Measurements from ENCODE around the gene PGM5. TPM values are rescaled to one million over a fixed set of nuclear protein-coding genes. Genes with fewer than 3 reads are reported as not detected.
"Not testable (repeated sequence)": the region's sequence is repeated elsewhere in the genome, so short reads cannot be mapped to it uniquely, and the experiment has no call there.

Gene PGM5
- total RNA-seq, 1 donor: 0.36 TPM

DNA sequence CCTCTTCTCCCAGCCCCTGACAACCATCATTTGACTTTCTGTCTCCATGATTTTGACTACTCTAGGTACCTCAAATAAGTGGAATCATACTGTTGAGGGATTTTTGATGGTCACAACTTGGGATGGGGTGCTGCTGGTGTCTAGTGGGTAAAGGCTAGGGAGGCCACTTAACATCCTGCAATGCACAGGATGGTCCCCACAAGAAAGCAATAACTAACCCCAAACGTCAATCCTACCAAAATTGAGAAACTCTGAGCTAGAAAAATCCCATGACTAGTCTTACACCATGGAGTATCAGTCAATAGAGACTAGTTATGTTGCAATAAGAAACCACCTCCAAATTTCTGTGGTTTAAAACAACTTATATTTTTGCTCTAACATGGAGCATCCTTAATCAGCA lies 24.3 kb upstream of the PGM5 start:
- H2AFZ ChIP-seq (ENCODE audit: low read length); H3K36me3 ChIP-seq (ENCODE audit: insufficient read depth, low read length); H3K4me1 ChIP-seq (ENCODE audit: insufficient read depth, low read length); H4K20me1 ChIP-seq (ENCODE audit: insufficient read depth, low read length); H3K27me3 ChIP-seq (ENCODE audit: insufficient read depth, low read length); H3K27ac ChIP-seq (ENCODE audit: low read depth, low read length); DNase-seq (ENCODE audit: insufficient read length, low spot score, missing footprints); H3K79me2 ChIP-seq (ENCODE audit: insufficient read depth, low read length); H3K9me3 ChIP-seq (ENCODE audit: low read depth, low read length); H3K4me2 ChIP-seq (ENCODE audit: insufficient read depth, low read length); H3K4me3 ChIP-seq (ENCODE audit: insufficient read depth, low read length): not testable (repeated sequence)

DNA sequence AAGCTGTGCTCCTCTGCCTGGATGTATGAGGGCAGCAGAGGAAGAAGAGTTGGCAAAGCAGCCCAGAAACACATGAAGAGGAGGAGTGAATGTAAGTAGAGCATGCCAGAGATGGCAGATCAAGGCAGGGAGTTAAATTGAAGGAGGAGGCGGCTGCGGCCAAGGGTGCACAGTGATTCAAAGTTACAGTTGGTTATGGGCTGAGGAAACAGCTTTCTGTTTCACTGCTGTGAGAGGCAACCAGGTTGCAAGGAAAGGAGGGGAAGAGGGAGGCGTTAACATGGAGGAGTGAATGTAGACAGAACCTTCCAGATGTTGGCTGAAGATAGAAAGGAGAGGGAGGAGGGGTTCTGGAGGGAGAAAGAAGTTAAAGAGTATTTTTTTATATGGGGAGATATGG lies 20.5 kb upstream of the PGM5 start:
- H3K27ac ChIP-seq (ENCODE audit: low read depth, low read length); H3K4me1 ChIP-seq (ENCODE audit: insufficient read depth, low read length); H3K9me3 ChIP-seq (ENCODE audit: low read depth, low read length); H3K4me2 ChIP-seq (ENCODE audit: insufficient read depth, low read length); H2AFZ ChIP-seq (ENCODE audit: low read length); H3K79me2 ChIP-seq (ENCODE audit: insufficient read depth, low read length); H3K27me3 ChIP-seq (ENCODE audit: insufficient read depth, low read length); H4K20me1 ChIP-seq (ENCODE audit: insufficient read depth, low read length); H3K4me3 ChIP-seq (ENCODE audit: insufficient read depth, low read length); H3K36me3 ChIP-seq (ENCODE audit: insufficient read depth, low read length); DNase-seq (ENCODE audit: insufficient read length, low spot score, missing footprints): not testable (repeated sequence)

DNA sequence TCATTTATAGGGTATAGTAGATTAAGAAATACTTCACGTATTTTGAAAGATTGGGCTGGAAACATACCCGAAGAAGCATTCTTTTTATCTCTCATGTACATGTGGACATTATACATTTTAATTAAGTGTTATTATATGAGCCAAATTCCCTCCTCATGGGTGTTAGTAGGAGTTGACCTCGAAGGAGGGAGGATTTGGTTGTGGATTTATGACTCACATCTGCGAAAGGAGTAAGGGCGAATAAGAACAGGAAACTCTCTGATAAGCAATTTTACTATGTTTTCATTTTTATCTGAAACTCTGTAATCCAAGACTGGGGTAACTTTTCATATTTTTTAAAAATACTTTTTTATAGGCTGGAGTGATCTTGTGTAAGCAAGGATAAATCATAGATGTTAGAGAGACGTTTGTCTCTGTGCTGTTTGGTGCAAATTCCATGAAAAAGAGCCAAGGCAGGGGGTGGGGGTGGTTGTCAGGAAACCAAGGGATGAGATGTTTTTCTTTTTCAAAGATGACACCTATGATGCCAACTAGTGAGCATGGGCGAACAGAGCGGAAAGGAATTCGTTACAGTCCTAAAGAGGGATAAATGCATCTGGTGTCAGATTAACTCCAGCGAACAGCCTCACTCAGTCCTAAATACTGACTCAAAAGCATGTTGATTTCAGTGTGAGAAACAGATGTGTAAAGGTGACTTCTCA lies 19.6 kb upstream of the PGM5 start:
- not testable (repeated sequence) for H4K20me1 ChIP-seq (ENCODE audit: insufficient read depth, low read length); H3K79me2 ChIP-seq (ENCODE audit: insufficient read depth, low read length); H3K27ac ChIP-seq (ENCODE audit: low read depth, low read length); H3K4me3 ChIP-seq (ENCODE audit: insufficient read depth, low read length); H3K4me1 ChIP-seq (ENCODE audit: insufficient read depth, low read length); H3K9me3 ChIP-seq (ENCODE audit: low read depth, low read length); H3K27me3 ChIP-seq (ENCODE audit: insufficient read depth, low read length); H3K36me3 ChIP-seq (ENCODE audit: insufficient read depth, low read length); H2AFZ ChIP-seq (ENCODE audit: low read length); DNase-seq (ENCODE audit: insufficient read length, low spot score, missing footprints); H3K4me2 ChIP-seq (ENCODE audit: insufficient read depth, low read length)

DNA sequence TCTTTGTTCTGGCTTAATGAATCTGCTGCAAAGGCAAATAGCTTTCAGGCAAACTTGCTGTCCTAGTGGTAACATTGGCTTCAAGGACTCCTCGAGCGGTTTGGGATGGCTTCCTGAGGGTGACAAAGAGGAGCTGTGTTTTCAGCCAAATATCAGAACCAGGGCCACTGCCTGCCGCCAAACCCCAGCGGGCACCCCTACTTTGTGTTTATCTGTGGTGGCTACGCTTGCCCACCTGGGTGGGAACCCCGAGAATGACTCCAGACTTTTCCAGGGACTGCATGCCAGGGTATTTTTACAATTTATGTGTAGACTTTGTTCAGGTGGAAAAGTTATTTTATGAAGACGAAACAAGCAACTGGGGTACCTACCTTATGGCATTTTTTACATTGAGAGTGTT lies 18.4 kb upstream of the PGM5 start:
- not testable (repeated sequence) for H2AFZ ChIP-seq (ENCODE audit: low read length); H3K27ac ChIP-seq (ENCODE audit: low read depth, low read length); DNase-seq (ENCODE audit: insufficient read length, low spot score, missing footprints); H3K4me3 ChIP-seq (ENCODE audit: insufficient read depth, low read length); H3K4me2 ChIP-seq (ENCODE audit: insufficient read depth, low read length); H4K20me1 ChIP-seq (ENCODE audit: insufficient read depth, low read length); H3K79me2 ChIP-seq (ENCODE audit: insufficient read depth, low read length); H3K4me1 ChIP-seq (ENCODE audit: insufficient read depth, low read length); H3K36me3 ChIP-seq (ENCODE audit: insufficient read depth, low read length); H3K27me3 ChIP-seq (ENCODE audit: insufficient read depth, low read length); H3K9me3 ChIP-seq (ENCODE audit: low read depth, low read length)

DNA sequence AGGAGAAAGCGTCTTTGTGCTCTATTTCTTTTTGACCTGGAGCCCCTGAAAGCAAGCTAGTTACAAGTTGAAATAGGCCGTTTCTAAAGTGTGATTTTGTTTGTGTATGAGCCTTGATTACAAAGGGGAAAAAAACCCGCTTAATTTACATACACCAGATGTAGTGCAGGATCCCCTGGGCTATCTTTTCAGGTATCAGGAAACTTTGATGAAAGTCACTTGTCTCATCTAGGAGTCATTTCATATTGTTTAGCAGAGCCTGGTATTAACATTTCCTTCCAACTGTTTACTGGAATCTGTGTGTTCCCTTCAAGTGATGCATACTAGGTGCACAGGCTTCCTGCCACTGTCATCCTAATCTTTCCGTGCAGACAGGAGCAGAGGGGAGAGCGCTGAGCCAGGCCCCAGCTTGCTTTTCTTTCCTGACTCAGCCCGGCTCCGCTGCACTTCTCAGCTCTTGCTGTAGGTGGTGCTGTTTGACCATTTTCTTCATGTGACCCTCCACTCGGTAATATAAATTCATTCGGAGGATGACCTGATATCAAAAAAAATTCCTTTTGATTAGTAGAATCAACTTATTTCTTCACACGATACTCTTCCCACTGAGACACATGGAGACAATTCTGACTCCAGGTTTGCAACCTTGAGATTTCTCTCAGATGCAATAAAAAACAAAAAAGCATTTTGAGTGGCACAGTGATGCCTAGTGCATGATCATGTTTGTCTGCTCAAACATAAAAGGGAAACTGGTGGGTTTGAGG lies 14.0 kb upstream of the PGM5 start:
- H3K27ac ChIP-seq (ENCODE audit: low read depth, low read length); H3K79me2 ChIP-seq (ENCODE audit: insufficient read depth, low read length); H3K9me3 ChIP-seq (ENCODE audit: low read depth, low read length); DNase-seq (ENCODE audit: insufficient read length, low spot score, missing footprints); H3K4me1 ChIP-seq (ENCODE audit: insufficient read depth, low read length); H3K4me3 ChIP-seq (ENCODE audit: insufficient read depth, low read length); H3K36me3 ChIP-seq (ENCODE audit: insufficient read depth, low read length); H2AFZ ChIP-seq (ENCODE audit: low read length); H3K4me2 ChIP-seq (ENCODE audit: insufficient read depth, low read length); H3K27me3 ChIP-seq (ENCODE audit: insufficient read depth, low read length); H4K20me1 ChIP-seq (ENCODE audit: insufficient read depth, low read length): not testable (repeated sequence)

DNA sequence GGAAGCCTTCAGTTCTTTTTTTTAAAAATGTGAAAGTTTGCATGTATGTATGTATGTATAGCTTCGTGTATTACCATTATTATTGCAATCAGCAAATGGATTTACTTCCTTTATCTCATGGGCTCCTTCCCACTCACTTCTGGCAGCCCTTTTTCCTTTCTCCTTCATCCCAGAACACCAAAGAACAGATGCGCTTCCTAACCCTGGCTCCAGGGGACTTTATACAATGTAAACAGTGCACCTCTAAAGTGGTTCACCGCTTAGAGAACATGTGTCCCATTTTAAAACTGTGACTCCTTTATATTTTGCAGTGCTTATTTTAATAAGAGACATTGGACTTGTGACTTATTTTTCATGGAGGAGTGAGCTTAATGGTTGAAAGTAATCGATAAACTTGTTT lies 13.2 kb upstream of the PGM5 start:
- not testable (repeated sequence) for H3K4me3 ChIP-seq (ENCODE audit: insufficient read depth, low read length); H2AFZ ChIP-seq (ENCODE audit: low read length); H3K4me1 ChIP-seq (ENCODE audit: insufficient read depth, low read length); DNase-seq (ENCODE audit: insufficient read length, low spot score, missing footprints); H3K4me2 ChIP-seq (ENCODE audit: insufficient read depth, low read length); H3K27ac ChIP-seq (ENCODE audit: low read depth, low read length); H3K36me3 ChIP-seq (ENCODE audit: insufficient read depth, low read length); H4K20me1 ChIP-seq (ENCODE audit: insufficient read depth, low read length); H3K9me3 ChIP-seq (ENCODE audit: low read depth, low read length); H3K27me3 ChIP-seq (ENCODE audit: insufficient read depth, low read length); H3K79me2 ChIP-seq (ENCODE audit: insufficient read depth, low read length)

DNA sequence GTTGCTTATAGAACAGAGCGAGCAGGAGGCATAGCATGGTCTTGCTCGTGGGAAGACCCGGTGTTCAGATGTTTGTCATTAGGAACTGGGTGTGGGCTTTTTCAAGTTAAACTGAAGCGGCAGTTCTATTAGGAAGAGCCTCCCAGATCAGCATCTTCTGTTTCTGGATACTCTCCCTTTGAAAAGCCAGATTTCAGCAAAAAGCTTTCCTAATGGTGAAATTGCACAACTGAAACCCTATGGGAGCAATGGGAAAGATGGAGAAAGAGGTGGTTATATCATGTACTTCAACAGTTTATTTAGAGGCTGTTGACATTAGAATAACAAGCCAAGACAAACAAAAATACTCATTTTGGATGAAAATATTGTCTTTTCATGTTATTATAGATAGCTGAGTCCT lies 12.4 kb upstream of the PGM5 start:
- not testable (repeated sequence) for DNase-seq (ENCODE audit: insufficient read length, low spot score, missing footprints)

DNA sequence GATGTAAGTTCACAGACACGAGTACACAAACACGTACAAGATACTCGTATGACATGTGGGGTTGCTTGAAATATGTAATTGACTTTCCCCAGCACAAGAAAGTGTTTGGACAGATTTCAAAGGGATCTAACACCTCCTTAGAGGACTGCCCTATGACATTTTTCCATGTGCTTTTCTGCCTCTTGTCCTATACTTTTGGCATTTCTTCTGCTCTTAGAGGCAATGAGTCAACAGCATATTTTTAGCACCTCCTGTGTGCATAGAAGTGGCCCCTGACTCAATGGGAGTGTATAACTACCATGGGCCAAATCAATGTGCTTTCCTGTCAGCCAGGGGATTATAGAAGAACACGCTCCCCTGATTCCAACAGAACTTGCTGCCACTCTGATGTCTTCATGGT lies 4.7 kb upstream of the PGM5 start:
- H3K4me3 ChIP-seq (ENCODE audit: insufficient read depth, low read length); H3K9me3 ChIP-seq (ENCODE audit: low read depth, low read length); H3K4me1 ChIP-seq (ENCODE audit: insufficient read depth, low read length); H3K27me3 ChIP-seq (ENCODE audit: insufficient read depth, low read length); H3K79me2 ChIP-seq (ENCODE audit: insufficient read depth, low read length); H3K4me2 ChIP-seq (ENCODE audit: insufficient read depth, low read length); H4K20me1 ChIP-seq (ENCODE audit: insufficient read depth, low read length); DNase-seq (ENCODE audit: insufficient read length, low spot score, missing footprints); H3K36me3 ChIP-seq (ENCODE audit: insufficient read depth, low read length); H2AFZ ChIP-seq (ENCODE audit: low read length); H3K27ac ChIP-seq (ENCODE audit: low read depth, low read length): not testable (repeated sequence)

More for the DNA sequence above, 12.4 kb upstream of the PGM5 start:
- H3K27me3 ChIP-seq (ENCODE audit: insufficient read depth, low read length); H3K4me2 ChIP-seq (ENCODE audit: insufficient read depth, low read length); H3K36me3 ChIP-seq (ENCODE audit: insufficient read depth, low read length); H3K27ac ChIP-seq (ENCODE audit: low read depth, low read length); H3K79me2 ChIP-seq (ENCODE audit: insufficient read depth, low read length); H3K4me3 ChIP-seq (ENCODE audit: insufficient read depth, low read length); H4K20me1 ChIP-seq (ENCODE audit: insufficient read depth, low read length); H2AFZ ChIP-seq (ENCODE audit: low read length); H3K9me3 ChIP-seq (ENCODE audit: low read depth, low read length); H3K4me1 ChIP-seq (ENCODE audit: insufficient read depth, low read length): not testable (repeated sequence)

DNA sequence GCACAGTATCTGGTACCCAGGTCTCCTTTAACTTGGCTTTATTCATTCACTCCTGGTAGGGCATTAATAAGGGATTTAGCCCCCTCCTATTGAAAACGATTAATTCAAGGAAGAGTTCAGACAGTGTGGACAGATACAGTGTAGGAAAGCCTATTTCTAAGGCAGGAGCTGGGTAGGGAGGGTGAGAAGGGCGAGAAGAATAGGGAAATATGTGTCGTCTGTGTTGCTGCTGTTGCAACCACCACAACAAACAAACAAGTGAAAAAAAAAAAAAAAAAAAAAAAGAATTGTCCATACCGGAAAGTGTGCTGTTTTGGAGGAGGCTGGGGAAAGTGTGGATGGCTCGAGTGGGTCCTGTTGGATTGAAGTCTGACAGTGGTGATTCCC lies 425 bp upstream of the PGM5 start:
- not testable (repeated sequence) for DNase-seq (ENCODE audit: insufficient read length, low spot score, missing footprints); H2AFZ ChIP-seq (ENCODE audit: low read length); H3K27ac ChIP-seq (ENCODE audit: low read depth, low read length); H4K20me1 ChIP-seq (ENCODE audit: insufficient read depth, low read length); H3K4me2 ChIP-seq (ENCODE audit: insufficient read depth, low read length); H3K36me3 ChIP-seq (ENCODE audit: insufficient read depth, low read length); H3K4me1 ChIP-seq (ENCODE audit: insufficient read depth, low read length); H3K4me3 ChIP-seq (ENCODE audit: insufficient read depth, low read length); H3K79me2 ChIP-seq (ENCODE audit: insufficient read depth, low read length); H3K27me3 ChIP-seq (ENCODE audit: insufficient read depth, low read length); H3K9me3 ChIP-seq (ENCODE audit: low read depth, low read length)

All from osteoblast (primary cell).